ENCODE measurements around the gene TUT1. TPM values are rescaled to one million over a fixed set of nuclear protein-coding genes. Genes with fewer than 3 reads are reported as not detected.
A peak's percentile ranks its signal among the peaks of the same experiment; 100 is the strongest.
"Not testable (repeated sequence)": the region's sequence is repeated elsewhere in the genome, so short reads cannot be mapped to it uniquely, and the experiment has no call there.

TUT1 gene
- polyA plus RNA-seq, 1 donor: 18.7 TPM

DNA sequence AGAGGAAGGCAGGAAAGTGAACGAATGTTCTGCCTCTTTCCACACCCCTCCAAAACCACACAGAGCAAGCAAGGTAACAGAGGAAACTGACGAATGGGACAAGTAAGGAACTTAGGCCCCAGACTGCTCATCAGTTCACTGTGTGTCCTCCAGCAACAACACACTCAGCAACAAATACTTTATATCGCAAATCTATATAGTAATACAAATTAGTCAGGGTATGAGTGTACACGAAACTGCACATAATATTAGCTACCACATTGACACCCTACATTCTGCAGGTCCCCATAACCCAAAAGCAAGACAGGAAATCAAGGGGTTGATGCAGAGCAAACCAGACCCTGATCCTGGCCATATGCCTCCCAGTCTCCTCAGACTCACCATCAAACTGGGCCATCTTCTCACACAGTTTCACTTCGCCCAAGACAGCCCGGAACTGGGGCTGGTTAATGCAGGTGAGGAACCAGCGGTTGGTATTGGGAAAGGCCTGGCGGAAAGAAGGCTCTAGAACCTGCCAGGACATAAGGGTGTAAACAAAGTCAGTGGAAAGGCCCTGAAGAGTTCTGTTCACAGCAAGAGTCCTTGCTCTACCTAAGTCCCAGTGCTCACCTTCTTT lies 24.2 kb downstream of the TUT1 start:
- no CpG with 5 or more reads among the region's 8 CpGs for WGBS (ENCODE audit: insufficient coverage, low lambda C conversion rate)
- H3K9me3 ChIP-seq (ENCODE audit: control insufficient read depth, low read depth, low read length): no peaks in the 10 kb centered on the region
- no peak overlapping the region for H3K4me3 ChIP-seq (ENCODE audit: low read length)
- H3K27me3 ChIP-seq (ENCODE audit: control insufficient read depth, insufficient read depth, low read length): no peaks in the 10 kb centered on the region
- peaks cover 84% of the 10 kb centered on the region for H3K36me3 ChIP-seq (ENCODE audit: control insufficient read depth, insufficient read depth, low read length)
- no peak for DNase-seq
- no peak overlapping the region for H3K27ac ChIP-seq (ENCODE audit: low read length)
- H3K4me1 ChIP-seq (ENCODE audit: control insufficient read depth, insufficient read depth, low read length): peaks cover 13% of the 10 kb centered on the region

DNA sequence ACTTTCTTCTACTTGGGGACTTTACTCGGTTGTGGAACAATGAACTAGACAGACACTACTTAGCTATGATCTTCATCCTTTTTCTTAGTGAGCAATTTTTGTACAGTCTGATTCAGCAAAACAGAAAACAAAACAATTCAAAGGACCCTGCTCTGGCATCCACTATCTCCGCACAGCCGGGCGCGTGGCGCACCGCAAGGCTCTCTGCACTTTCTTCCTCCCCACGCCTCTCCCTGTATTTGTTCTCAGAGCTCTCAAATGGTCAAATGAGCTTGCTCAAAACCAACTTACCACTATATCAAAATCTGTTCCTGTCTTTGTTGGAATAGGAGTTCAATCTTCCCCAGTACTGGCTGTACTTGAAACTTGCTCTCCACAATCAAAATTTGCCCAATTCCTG lies 25.1 kb downstream of the TUT1 start:
- Histone ChIP-seq H3K36me3 (ENCODE audit: control insufficient read depth, insufficient read depth, low read length) (peaks cover 80% of the 10 kb centered on the region), H3K4me3 (ENCODE audit: low read length) (no peak overlapping the region), H3K27me3 (ENCODE audit: control insufficient read depth, insufficient read depth, low read length) (no peaks in the 10 kb centered on the region), H3K27ac (ENCODE audit: low read length) (no peak overlapping the region), H3K9me3 (ENCODE audit: control insufficient read depth, low read depth, low read length) (no peaks in the 10 kb centered on the region), H3K4me1 (ENCODE audit: control insufficient read depth, insufficient read depth, low read length) (peaks cover 19% of the 10 kb centered on the region)
- WGBS (ENCODE audit: insufficient coverage, low lambda C conversion rate): 95% methylated on average over 7 of the region's 8 CpGs
- no peak for DNase-seq

DNA sequence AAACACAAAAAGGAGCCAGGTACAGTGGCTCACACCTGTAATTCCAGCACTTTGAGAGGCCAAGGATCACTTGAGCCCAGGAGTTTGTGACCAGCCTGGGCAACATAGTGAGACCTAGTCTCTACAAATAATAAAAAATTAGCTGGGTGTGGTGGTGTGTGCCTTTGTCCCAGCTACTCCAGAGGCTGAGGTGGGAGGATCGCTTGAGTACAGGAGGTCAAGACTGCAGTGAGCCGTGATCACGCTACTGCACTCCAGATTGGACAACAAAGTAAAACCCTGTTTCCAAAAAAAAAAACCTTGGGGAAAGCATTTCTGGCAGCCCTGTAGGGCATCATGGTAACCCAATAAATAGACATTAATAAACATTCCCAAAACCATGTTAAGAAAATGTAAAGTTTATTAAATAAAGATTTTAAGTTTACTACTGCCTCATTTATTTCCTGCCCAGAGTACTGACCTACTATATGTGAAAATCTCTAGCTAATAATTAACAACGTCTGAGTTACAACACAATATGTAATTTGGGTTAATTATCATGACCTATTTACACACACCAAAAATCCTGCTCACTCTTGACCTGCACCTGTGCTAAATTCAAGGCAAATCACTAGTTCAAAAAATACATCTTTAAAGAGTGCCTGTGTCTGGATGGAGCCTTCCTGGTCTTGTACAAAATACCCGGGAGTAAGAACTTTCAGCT lies 26.1 kb downstream of the TUT1 start:
- Histone ChIP-seq H3K27me3 (ENCODE audit: control insufficient read depth, insufficient read depth, low read length) (no peaks in the 10 kb centered on the region), H3K36me3 (ENCODE audit: control insufficient read depth, insufficient read depth, low read length) (peaks cover 72% of the 10 kb centered on the region), H3K4me1 (ENCODE audit: control insufficient read depth, insufficient read depth, low read length) (peaks cover 26% of the 10 kb centered on the region), H3K9me3 (ENCODE audit: control insufficient read depth, low read depth, low read length) (no peaks in the 10 kb centered on the region), H3K27ac (ENCODE audit: low read length) (peak overlapping the region; percentile 22), H3K4me3 (ENCODE audit: low read length) (no peak overlapping the region)
- 17% methylated on average over 1 of the region's 5 CpGs for WGBS (ENCODE audit: insufficient coverage, low lambda C conversion rate)
- DNase-seq: no peak

DNA sequence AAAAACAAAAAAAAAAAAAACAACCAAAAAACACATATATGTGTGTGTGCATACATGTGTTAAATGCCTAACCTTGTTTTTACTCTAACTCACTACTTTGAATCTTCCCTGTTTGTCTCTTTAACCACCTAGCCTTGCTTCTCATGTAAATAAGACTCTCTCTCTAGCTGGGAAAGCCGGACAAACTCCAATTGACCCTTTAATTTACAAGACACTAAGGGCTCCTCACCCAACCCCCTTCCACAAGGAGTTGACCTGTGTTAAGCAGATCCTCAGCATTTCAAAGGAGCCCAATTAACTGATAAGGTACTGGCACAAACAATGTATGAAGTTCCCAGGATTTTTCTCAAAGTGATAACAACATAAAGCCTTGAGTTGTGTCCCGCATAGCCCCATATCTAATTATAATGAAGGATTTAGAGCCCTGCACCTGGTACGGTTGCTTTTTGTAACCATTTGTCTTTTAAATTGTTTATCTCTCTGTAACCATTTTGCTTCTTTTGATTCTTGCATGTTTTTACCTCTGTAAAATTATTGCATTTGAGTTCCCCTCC lies 29.6 kb downstream of the TUT1 start:
- not testable (repeated sequence) for DNase-seq; H3K27me3 ChIP-seq (ENCODE audit: control insufficient read depth, insufficient read depth, low read length); H3K4me3 ChIP-seq (ENCODE audit: low read length); H3K9me3 ChIP-seq (ENCODE audit: control insufficient read depth, low read depth, low read length)
- peak overlapping the region; percentile 26 for H3K27ac ChIP-seq (ENCODE audit: low read length)
- 0% methylated on average over 1 of the region's 3 CpGs for WGBS (ENCODE audit: insufficient coverage, low lambda C conversion rate)
- H3K4me1 ChIP-seq (ENCODE audit: control insufficient read depth, insufficient read depth, low read length): peaks cover 41% of the 10 kb centered on the region
- H3K36me3 ChIP-seq (ENCODE audit: control insufficient read depth, insufficient read depth, low read length): peaks cover 64% of the 10 kb centered on the region

DNA sequence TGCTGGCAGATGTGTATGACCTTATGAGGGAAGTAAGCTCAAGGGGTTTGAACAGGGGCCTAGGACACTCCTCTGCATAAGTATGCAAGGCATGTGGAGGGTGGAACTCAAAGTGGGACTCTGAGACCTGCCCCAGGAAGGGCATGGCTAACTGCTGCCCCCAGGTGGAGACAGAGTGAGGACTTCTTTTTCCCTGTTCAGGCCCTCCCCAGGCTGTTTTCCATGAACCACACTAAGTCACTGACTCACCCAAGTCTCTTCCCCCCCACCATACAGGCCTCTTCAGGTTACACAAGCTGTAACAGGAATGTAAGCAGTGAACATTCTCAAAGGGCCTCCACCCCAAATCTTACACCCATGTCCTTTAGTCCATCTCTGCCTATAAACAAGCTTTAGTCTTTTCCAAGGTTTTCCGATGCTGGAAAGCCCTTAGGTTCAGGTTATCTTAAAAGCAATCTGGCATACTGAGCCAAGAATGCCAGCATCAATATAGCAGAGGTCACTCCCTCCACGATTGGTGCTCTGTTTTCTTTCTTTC lies 30.7 kb downstream of the TUT1 start:
- WGBS (ENCODE audit: insufficient coverage, low lambda C conversion rate): no CpG with 5 or more reads among the region's 2 CpGs
- H3K27ac ChIP-seq (ENCODE audit: low read length): peak overlapping the region; percentile 64
- no peak overlapping the region for H3K4me3 ChIP-seq (ENCODE audit: low read length)
- DNase-seq: peak; percentile 94 to 95
- H3K4me1 ChIP-seq (ENCODE audit: control insufficient read depth, insufficient read depth, low read length): peaks cover 49% of the 10 kb centered on the region
- H3K36me3 ChIP-seq (ENCODE audit: control insufficient read depth, insufficient read depth, low read length): peaks cover 53% of the 10 kb centered on the region
- no peaks in the 10 kb centered on the region for H3K27me3 ChIP-seq (ENCODE audit: control insufficient read depth, insufficient read depth, low read length)
- no peaks in the 10 kb centered on the region for H3K9me3 ChIP-seq (ENCODE audit: control insufficient read depth, low read depth, low read length)

DNA sequence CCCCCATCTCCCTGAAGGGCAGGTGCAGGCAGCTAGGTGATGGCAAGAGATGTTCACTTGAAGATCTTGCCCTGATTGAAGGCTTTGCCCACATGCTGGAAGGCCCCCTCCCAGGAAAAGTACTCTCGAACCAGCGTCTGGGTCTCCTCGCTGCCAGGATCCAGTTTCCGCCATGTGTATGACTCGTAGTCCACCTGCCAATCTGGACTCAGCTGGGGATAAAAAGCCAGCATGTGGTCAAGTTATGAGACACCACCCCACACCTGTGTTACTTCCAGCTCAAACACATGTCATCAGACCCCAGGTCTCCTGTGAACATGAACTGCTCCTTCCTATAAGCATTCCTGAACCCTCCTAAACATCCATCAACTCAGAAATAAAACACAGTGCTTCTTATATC lies 31.7 kb downstream of the TUT1 start:
- H3K9me3 ChIP-seq (ENCODE audit: control insufficient read depth, low read depth, low read length); H3K27ac ChIP-seq (ENCODE audit: low read length); DNase-seq; H3K4me3 ChIP-seq (ENCODE audit: low read length); H3K27me3 ChIP-seq (ENCODE audit: control insufficient read depth, insufficient read depth, low read length): not testable (repeated sequence)
- Histone ChIP-seq H3K4me1 (ENCODE audit: control insufficient read depth, insufficient read depth, low read length) (peaks cover 53% of the 10 kb centered on the region), H3K36me3 (ENCODE audit: control insufficient read depth, insufficient read depth, low read length) (peaks cover 46% of the 10 kb centered on the region)
- WGBS (ENCODE audit: insufficient coverage, low lambda C conversion rate): no CpG with 5 or more reads among the region's 5 CpGs

DNA sequence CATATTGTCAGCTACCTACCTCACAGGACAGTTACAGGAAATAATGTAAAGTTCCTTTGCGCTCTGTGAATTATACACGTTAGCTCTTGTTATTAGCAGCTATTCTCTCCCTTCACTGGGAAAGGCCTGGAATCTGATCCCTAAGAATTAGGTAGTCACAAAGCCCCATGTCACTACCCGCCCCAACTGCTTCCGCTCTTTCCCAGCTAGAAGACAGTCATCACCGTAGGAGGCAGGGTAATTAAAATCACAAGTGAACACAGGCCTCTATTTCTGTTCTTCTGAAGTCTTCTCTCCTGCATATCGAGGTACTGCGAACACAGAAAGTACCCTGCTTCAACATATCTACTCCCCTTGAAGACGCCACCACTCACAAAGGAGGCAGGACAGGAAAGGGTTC lies 32.1 kb downstream of the TUT1 start:
- WGBS (ENCODE audit: insufficient coverage, low lambda C conversion rate): no CpG with 5 or more reads among the region's 8 CpGs

DNA sequence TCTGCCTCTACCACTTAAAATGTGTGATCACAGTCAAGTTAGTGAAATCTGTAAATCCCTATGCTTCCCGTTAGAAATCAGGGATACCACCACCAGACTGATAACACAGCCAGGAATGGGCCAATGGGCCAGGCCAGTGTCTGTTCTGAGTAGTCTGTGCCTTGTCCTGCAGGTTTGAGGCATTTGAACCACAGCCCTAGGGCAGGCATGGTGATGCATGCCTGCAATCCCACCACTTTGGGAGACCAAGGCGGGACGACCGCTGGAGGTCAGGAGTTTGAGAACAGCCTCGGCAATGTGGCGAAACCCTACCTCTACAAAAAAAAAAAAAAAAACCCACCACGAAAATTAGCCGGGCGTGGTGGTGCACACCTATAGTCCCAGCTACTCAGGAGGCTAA lies 32.7 kb downstream of the TUT1 start:
- DNase-seq: no peak
- WGBS (ENCODE audit: insufficient coverage, low lambda C conversion rate): no CpG with 5 or more reads among the region's 9 CpGs
- Histone ChIP-seq H3K36me3 (ENCODE audit: control insufficient read depth, insufficient read depth, low read length) (peaks cover 42% of the 10 kb centered on the region), H3K4me1 (ENCODE audit: control insufficient read depth, insufficient read depth, low read length) (peaks cover 63% of the 10 kb centered on the region), H3K27me3 (ENCODE audit: control insufficient read depth, insufficient read depth, low read length) (no peaks in the 10 kb centered on the region), H3K27ac (ENCODE audit: low read length) (peak overlapping the region; percentile 47), H3K9me3 (ENCODE audit: control insufficient read depth, low read depth, low read length) (no peaks in the 10 kb centered on the region), H3K4me3 (ENCODE audit: low read length) (no peak overlapping the region)

More for the DNA sequence above, 32.1 kb downstream of the TUT1 start:
- no peak for DNase-seq
- H3K36me3 ChIP-seq (ENCODE audit: control insufficient read depth, insufficient read depth, low read length): peaks cover 46% of the 10 kb centered on the region
- no peak overlapping the region for H3K27ac ChIP-seq (ENCODE audit: low read length)
- no peaks in the 10 kb centered on the region for H3K27me3 ChIP-seq (ENCODE audit: control insufficient read depth, insufficient read depth, low read length)
- H3K4me3 ChIP-seq (ENCODE audit: low read length): no peak overlapping the region
- peaks cover 57% of the 10 kb centered on the region for H3K4me1 ChIP-seq (ENCODE audit: control insufficient read depth, insufficient read depth, low read length)
- H3K9me3 ChIP-seq (ENCODE audit: control insufficient read depth, low read depth, low read length): no peaks in the 10 kb centered on the region

DNA sequence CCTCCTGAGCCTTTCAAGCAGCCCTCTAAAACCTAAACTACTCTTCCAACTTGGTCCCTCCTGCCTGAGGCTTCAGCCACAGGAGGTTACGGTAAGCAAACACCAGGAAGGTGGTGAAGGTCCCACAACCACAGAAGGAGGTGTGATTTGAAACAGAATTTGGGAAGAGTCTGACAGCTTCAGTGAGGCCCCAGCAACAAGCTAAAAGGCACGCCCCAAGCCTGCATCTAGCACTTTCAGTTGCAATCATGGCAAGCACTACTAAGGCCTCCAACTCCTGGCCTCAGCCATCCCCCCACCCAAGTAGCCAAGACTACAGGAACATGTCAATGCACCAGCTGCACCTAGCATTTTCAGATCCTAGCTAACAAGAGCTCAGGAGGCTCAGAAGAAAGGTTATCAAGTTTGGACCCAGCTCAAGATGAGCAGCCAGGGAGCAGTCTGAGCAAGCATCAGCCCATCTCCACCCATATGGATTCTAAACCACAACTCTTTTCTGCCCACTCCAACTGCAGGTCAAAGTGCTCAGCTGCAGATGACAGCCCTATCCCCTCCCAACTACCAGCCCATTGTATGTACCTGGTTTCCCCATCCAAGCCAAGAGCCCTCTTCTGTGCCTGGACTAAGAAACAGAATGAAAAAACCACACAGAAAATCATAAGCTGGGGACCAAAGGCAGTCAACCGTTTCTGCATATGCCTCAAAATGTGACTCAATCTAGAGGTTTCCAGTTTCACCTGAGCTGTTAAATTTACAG lies 34.3 kb downstream of the TUT1 start:
- H3K27ac ChIP-seq (ENCODE audit: low read length): peak overlapping the region; percentile 47
- no peaks in the 10 kb centered on the region for H3K9me3 ChIP-seq (ENCODE audit: control insufficient read depth, low read depth, low read length)
- no peak overlapping the region for H3K4me3 ChIP-seq (ENCODE audit: low read length)
- no CpG with 5 or more reads among the region's 3 CpGs for WGBS (ENCODE audit: insufficient coverage, low lambda C conversion rate)
- no peak for DNase-seq
- peaks cover 29% of the 10 kb centered on the region for H3K36me3 ChIP-seq (ENCODE audit: control insufficient read depth, insufficient read depth, low read length)
- H3K4me1 ChIP-seq (ENCODE audit: control insufficient read depth, insufficient read depth, low read length): peaks cover 74% of the 10 kb centered on the region
- no peaks in the 10 kb centered on the region for H3K27me3 ChIP-seq (ENCODE audit: control insufficient read depth, insufficient read depth, low read length)
